Muscle of arm (tissue), 12 donors: ENCODE measurements around the gene USP40. TPM values are rescaled to one million over a fixed set of nuclear protein-coding genes. Genes with fewer than 3 reads are reported as not detected.

Source experiments
- DNase-seq: peaks from one replicate; pipeline ENCODE4 v3.0.0-alpha.2; 2013
- polyA plus RNA-seq, 12 donors: library from polyadenylated mRNA; unstranded; fragments of 120-200 nt; gene quantifications; one replicate each; pipeline ENCODE4 v1.2.1, GENCODE V29; 2013; ENCODE audit not compliant: insufficient read length in 12 of 12

Gene USP40
- polyA plus RNA-seq, 12 donors: 16.4 to 42.6 (median 26.4) TPM; not detected in 1

GRCh38 chr2:233499928-233500327, 66.7 kb downstream of the USP40 start:
- no peak for DNase-seq

GRCh38 chr2:233498126-233498525, 68.5 kb downstream of the USP40 start:
- no peak for DNase-seq

- no peak for DNase-seq
Measured at GRCh38 chr2:233497692-233498091, 68.9 kb downstream of the USP40 start.

GRCh38 chr2:233495503-233496496, 70.8 kb downstream of the USP40 start:
- no peak for DNase-seq

GRCh38 chr2:233492751-233493150, 73.8 kb downstream of the USP40 start:
- no peak for DNase-seq

GRCh38 chr2:233492078-233492477, 74.5 kb downstream of the USP40 start:
- no peak for DNase-seq

GRCh38 chr2:233491326-233491725, 75.3 kb downstream of the USP40 start:
- DNase-seq: no peak

GRCh38 chr2:233490831-233491230, 75.8 kb downstream of the USP40 start:
- no peak for DNase-seq

GRCh38 chr2:233489666-233490065, 76.9 kb downstream of the USP40 start:
- no peak for DNase-seq

GRCh38 chr2:233489143-233489542, 77.4 kb downstream of the USP40 start:
- DNase-seq: no peak

GRCh38 chr2:233487748-233488345, 78.7 kb downstream of the USP40 start:
- no peak for DNase-seq

- no peak for DNase-seq
Measured at GRCh38 chr2:233486778-233487552, 79.6 kb downstream of the USP40 start.

GRCh38 chr2:233486357-233486756, 80.2 kb downstream of the USP40 start:
- no peak for DNase-seq

GRCh38 chr2:233485726-233486125, 80.9 kb downstream of the USP40 start:
- no peak for DNase-seq

GRCh38 chr2:233482616-233483015, 84.0 kb downstream of the USP40 start:
- DNase-seq: no peak

GRCh38 chr2:233481368-233482142, 85.0 kb downstream of the USP40 start:
- no peak for DNase-seq

GRCh38 chr2:233480490-233481202, 85.9 kb downstream of the USP40 start:
- DNase-seq: peak; percentile 32

- DNase-seq: no peak
Measured at GRCh38 chr2:233479616-233480489, 86.7 kb downstream of the USP40 start.

GRCh38 chr2:233477548-233478433, 88.8 kb downstream of the USP40 start:
- no peak for DNase-seq
